Esophagus muscularis mucosa (tissue), 4 donors: ENCODE measurements around the gene RNF186.

Experiments used
- CTCF ChIP-seq, 3 experiments: fragments of 200-600 bp in 2 of 3; fragments of 450-650 bp in 1 of 3; sonication (generic) in 2 of 3; IDR thresholded peaks; one replicate each; pipeline ENCODE4 v1.5.1; 2017 to 2019; ENCODE audit warnings: antibody characterized with exemption in 3 of 3, mild to moderate bottlenecking in 2 of 3, moderate library complexity in 1 of 3
- EP300 ChIP-seq: sonication (generic); formaldehyde crosslinking; IDR thresholded peaks from one replicate; pipeline ENCODE4 v1.6.1; 2017; ENCODE audit warnings: antibody characterized with exemption
- POLR2A ChIP-seq: fragments of 450-650 bp; IDR thresholded peaks from one replicate; pipeline ENCODE4 v1.6.1; 2017; ENCODE audit warnings: antibody characterized with exemption, moderate library complexity, mild to moderate bottlenecking, low read depth

DNA sequence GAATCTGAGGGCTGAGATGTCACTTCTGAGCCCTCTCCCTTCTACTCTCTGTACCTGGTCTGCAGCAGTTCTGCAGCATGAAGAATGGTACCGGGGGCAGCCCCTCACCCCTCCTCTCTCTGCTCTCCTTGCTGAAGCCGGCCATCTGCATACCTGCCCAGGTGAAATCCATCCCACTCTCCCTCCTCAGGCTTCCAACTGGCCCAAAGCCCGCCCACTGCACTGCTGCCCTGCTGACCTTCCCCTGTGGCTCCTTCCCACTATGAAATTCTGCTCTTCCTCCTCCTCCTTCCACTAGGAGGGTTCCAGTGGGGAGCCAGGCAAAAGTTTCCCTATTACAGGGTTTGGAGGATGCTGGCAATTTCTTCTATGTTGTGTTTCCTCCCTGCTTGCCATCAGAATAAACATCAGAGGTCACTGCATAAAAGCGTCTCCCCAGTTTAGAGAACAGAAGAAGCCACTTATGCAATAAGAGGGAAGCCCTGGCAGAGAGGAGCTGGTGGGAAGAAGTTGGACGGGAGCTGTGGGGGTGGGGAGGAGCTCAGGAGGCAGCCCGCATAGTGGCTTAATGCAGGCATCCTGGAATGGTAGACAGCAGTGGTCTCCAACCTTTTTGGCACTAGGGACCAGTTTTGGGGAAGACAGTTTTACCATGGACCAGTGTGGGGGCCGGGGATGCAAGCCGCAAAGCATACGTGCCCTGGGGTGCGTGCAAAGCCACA is 45.7 kb downstream of the RNF186 start:
- TF ChIP-seq CTCF (IDR thresholded peaks at IDR 0.05), result no peak
- no peak for TF ChIP-seq EP300
- TF ChIP-seq POLR2A, result no peak
